ENCODE results near the gene PRKG1. TPM values are rescaled to one million over a fixed set of nuclear protein-coding genes. Genes with fewer than 3 reads are reported as not detected.

The PRKG1 gene
- total RNA-seq, 1 experiment from 2014 or later, result 16.5 TPM

DNA sequence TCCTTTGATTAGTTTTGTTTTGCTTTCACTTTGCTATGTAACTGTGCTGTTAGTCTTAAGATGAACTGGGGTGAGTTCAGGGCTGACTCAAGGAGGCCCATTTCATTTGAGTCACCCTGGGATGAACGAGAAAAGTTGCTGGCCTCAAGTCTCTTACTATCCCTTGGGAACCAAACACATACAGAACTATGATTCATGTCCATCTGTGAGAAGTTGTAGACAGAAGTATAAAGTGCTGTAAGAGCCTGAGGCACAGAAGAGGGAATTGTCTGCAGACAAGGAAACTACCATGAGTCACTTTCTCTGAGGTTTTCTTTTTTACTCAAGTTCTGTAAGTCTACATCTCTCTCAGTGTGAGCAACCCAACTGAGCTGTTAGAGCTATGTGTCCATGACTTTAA, 805.0 kb downstream of the PRKG1 start (continued):
- TF ChIP-seq, protein P1, sequence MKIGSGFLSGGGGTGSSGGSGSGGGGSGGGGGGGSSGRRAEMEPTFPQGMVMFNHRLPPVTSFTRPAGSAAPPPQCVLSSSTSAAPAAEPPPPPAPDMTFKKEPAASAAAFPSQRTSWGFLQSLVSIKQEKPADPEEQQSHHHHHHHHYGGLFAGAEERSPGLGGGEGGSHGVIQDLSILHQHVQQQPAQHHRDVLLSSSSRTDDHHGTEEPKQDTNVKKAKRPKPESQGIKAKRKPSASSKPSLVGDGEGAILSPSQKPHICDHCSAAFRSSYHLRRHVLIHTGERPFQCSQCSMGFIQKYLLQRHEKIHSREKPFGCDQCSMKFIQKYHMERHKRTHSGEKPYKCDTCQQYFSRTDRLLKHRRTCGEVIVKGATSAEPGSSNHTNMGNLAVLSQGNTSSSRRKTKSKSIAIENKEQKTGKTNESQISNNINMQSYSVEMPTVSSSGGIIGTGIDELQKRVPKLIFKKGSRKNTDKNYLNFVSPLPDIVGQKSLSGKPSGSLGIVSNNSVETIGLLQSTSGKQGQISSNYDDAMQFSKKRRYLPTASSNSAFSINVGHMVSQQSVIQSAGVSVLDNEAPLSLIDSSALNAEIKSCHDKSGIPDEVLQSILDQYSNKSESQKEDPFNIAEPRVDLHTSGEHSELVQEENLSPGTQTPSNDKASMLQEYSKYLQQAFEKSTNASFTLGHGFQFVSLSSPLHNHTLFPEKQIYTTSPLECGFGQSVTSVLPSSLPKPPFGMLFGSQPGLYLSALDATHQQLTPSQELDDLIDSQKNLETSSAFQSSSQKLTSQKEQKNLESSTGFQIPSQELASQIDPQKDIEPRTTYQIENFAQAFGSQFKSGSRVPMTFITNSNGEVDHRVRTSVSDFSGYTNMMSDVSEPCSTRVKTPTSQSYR (CRISPR knock-in tag; IDR thresholded peaks at IDR 0.05), result no peak
- TF ChIP-seq NR2C2 (CRISPR knock-in tag; IDR thresholded peaks at IDR 0.05) (no peak), NR3C1 (CRISPR knock-in tag; conservative IDR thresholded peaks at IDR 0.05; ENCODE audit: low read depth) (no peak), ESRRA (CRISPR knock-in tag; IDR thresholded peaks at IDR 0.05; ENCODE audit: borderline replicate concordance) (no peak), ETV6 (CRISPR knock-in tag; IDR thresholded peaks at IDR 0.05) (no peak)
- TF ChIP-seq, protein P2, sequence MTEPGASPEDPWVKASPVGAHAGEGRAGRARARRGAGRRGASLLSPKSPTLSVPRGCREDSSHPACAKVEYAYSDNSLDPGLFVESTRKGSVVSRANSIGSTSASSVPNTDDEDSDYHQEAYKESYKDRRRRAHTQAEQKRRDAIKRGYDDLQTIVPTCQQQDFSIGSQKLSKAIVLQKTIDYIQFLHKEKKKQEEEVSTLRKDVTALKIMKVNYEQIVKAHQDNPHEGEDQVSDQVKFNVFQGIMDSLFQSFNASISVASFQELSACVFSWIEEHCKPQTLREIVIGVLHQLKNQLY (CRISPR knock-in tag; IDR thresholded peaks at IDR 0.05), result no peak
- TF ChIP-seq, protein P3, sequence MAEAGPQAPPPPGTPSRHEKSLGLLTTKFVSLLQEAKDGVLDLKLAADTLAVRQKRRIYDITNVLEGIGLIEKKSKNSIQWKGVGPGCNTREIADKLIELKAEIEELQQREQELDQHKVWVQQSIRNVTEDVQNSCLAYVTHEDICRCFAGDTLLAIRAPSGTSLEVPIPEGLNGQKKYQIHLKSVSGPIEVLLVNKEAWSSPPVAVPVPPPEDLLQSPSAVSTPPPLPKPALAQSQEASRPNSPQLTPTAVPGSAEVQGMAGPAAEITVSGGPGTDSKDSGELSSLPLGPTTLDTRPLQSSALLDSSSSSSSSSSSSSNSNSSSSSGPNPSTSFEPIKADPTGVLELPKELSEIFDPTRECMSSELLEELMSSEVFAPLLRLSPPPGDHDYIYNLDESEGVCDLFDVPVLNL (CRISPR knock-in tag; IDR thresholded peaks at IDR 0.05; ENCODE audit: borderline replicate concordance, low read depth), result no peak
- TF ChIP-seq, protein P4, sequence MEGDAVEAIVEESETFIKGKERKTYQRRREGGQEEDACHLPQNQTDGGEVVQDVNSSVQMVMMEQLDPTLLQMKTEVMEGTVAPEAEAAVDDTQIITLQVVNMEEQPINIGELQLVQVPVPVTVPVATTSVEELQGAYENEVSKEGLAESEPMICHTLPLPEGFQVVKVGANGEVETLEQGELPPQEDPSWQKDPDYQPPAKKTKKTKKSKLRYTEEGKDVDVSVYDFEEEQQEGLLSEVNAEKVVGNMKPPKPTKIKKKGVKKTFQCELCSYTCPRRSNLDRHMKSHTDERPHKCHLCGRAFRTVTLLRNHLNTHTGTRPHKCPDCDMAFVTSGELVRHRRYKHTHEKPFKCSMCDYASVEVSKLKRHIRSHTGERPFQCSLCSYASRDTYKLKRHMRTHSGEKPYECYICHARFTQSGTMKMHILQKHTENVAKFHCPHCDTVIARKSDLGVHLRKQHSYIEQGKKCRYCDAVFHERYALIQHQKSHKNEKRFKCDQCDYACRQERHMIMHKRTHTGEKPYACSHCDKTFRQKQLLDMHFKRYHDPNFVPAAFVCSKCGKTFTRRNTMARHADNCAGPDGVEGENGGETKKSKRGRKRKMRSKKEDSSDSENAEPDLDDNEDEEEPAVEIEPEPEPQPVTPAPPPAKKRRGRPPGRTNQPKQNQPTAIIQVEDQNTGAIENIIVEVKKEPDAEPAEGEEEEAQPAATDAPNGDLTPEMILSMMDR (IDR thresholded peaks at IDR 0.05), result no peak
- TF ChIP-seq, protein P5, sequence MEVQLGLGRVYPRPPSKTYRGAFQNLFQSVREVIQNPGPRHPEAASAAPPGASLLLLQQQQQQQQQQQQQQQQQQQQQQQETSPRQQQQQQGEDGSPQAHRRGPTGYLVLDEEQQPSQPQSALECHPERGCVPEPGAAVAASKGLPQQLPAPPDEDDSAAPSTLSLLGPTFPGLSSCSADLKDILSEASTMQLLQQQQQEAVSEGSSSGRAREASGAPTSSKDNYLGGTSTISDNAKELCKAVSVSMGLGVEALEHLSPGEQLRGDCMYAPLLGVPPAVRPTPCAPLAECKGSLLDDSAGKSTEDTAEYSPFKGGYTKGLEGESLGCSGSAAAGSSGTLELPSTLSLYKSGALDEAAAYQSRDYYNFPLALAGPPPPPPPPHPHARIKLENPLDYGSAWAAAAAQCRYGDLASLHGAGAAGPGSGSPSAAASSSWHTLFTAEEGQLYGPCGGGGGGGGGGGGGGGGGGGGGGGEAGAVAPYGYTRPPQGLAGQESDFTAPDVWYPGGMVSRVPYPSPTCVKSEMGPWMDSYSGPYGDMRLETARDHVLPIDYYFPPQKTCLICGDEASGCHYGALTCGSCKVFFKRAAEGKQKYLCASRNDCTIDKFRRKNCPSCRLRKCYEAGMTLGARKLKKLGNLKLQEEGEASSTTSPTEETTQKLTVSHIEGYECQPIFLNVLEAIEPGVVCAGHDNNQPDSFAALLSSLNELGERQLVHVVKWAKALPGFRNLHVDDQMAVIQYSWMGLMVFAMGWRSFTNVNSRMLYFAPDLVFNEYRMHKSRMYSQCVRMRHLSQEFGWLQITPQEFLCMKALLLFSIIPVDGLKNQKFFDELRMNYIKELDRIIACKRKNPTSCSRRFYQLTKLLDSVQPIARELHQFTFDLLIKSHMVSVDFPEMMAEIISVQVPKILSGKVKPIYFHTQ (CRISPR knock-in tag; IDR thresholded peaks at IDR 0.05), result no peak

DNA sequence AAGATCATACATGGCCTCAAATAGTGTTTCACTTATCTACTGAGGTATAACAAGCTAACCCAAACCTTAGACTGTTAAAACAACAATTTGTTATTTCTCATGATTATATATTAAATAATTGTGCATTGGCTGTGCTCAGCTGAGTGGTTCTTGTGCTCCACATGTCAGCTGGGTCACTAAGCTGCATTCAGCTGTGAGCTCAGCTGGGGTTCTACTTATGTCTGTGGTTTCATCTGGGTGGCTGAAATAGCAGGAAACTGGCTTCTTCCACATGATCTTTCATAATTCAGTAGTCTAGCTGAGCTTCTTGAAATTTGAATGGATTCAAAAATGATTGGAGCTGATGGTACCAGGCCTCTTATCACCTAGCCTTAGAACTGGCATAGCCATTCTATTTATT, 806.9 kb downstream of the PRKG1 start:
- Mint-ChIP-seq H3K4me3 (no peak overlapping the region), H3K36me3 (peaks cover 2% of the 10 kb centered on the region), H3K9me3 (peaks cover 26% of the 10 kb centered on the region), H3K4me1 (peaks cover 8% of the 10 kb centered on the region), H3K27ac (no peak overlapping the region), H3K27me3 (ENCODE audit: low read depth) (no peaks in the 10 kb centered on the region; the same call in 1 of the 2 replicates)
- ATAC-seq (no peak), DNase-seq (ENCODE audit: low spot score) (no peak)
- POLR2A ChIA-PET, result no interaction called here
- TF ChIP-seq SOX15 (CRISPR knock-in tag; IDR thresholded peaks at IDR 0.05) (no peak), ZBTB21 (CRISPR knock-in tag; IDR thresholded peaks at IDR 0.05; ENCODE audit: borderline replicate concordance) (no peak), GRHL2 (CRISPR knock-in tag; IDR thresholded peaks at IDR 0.05; ENCODE audit: insufficient replicate concordance, severe bottlenecking) (no peak), RELA (CRISPR knock-in tag; IDR thresholded peaks at IDR 0.05; ENCODE audit: borderline replicate concordance) (no peak)
- TF ChIP-seq, protein P6, sequence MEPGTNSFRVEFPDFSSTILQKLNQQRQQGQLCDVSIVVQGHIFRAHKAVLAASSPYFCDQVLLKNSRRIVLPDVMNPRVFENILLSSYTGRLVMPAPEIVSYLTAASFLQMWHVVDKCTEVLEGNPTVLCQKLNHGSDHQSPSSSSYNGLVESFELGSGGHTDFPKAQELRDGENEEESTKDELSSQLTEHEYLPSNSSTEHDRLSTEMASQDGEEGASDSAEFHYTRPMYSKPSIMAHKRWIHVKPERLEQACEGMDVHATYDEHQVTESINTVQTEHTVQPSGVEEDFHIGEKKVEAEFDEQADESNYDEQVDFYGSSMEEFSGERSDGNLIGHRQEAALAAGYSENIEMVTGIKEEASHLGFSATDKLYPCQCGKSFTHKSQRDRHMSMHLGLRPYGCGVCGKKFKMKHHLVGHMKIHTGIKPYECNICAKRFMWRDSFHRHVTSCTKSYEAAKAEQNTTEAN (CRISPR knock-in tag; IDR thresholded peaks at IDR 0.05), result no peak
- CTCF ChIA-PET, result no interaction called here

Measured in WTC11 (cell line).